DND-41 (cell line): ENCODE measurements around the gene CTRB1.
"Not testable (repeated sequence)": the region's sequence is repeated elsewhere in the genome, so short reads cannot be mapped to it uniquely, and the experiment has no call there.

Experiments used
- ATAC-seq: fragments of 200-7000 bp; cut with Tn5 transposase; 3 replicates; pipeline ENCODE4 v1.9.1; 2021; ENCODE audit warnings: low read depth; ENCODE audit not compliant: insufficient read depth
- DNase-seq: peaks from one replicate; pipeline ENCODE4 v3.0.0-alpha.2; 2020
- H2AFZ ChIP-seq: 2 replicates; pipeline ENCODE4 v1.6.0; 2012; ENCODE audit warnings: low read depth, low read length
- H3K27ac ChIP-seq: 2 replicates; pipeline ENCODE4 v1.5.1; 2012; ENCODE audit warnings: low read length, inconsistent platforms
- H3K27me3 ChIP-seq: fragments of 200-600 bp; sonication (generic); 2 replicates; pipeline ENCODE4 v1.6.0; 2012; ENCODE audit warnings: low read length, mild to moderate bottlenecking, inconsistent platforms; ENCODE audit not compliant: insufficient read depth, poor library complexity
- H3K36me3 ChIP-seq: 2 replicates; pipeline ENCODE4 v1.5.1; 2012; ENCODE audit warnings: low read length, inconsistent platforms; ENCODE audit not compliant: insufficient read depth
- H3K4me1 ChIP-seq: 2 replicates; pipeline ENCODE4 v1.5.1; 2012; ENCODE audit warnings: mild to moderate bottlenecking, low read length; ENCODE audit not compliant: insufficient read depth
- H3K4me2 ChIP-seq: 2 replicates; pipeline ENCODE4 v1.6.0; 2012; ENCODE audit warnings: mild to moderate bottlenecking, moderate library complexity, low read length, inconsistent platforms; ENCODE audit not compliant: insufficient read depth
- H3K4me3 ChIP-seq, 2 experiments: fragments of 200-600 bp in 1 of 2; shearing (Covaris generic) in 1 of 2; 2 replicates each; pipeline ENCODE4 v1.5.1; 2012 to 2016; ENCODE audit warnings: inconsistent platforms in 2 of 2, low read length in 2 of 2, mild to moderate bottlenecking in 2 of 2, low read depth in 1 of 2, moderate library complexity in 1 of 2
- H3K79me2 ChIP-seq: 2 replicates; pipeline ENCODE4 v1.6.0; 2012; ENCODE audit warnings: low read length, inconsistent platforms; ENCODE audit not compliant: insufficient read depth
- H3K9ac ChIP-seq: 2 replicates; pipeline ENCODE4 v1.6.0; 2012; ENCODE audit warnings: low read depth, mild to moderate bottlenecking, inconsistent platforms, low read length, moderate library complexity
- H3K9me3 ChIP-seq: 2 replicates; pipeline ENCODE4 v1.5.1; 2012; ENCODE audit warnings: low read length, moderate library complexity, mild to moderate bottlenecking, inconsistent platforms; ENCODE audit not compliant: insufficient read depth, severe bottlenecking
- H4K20me1 ChIP-seq: 2 replicates; pipeline ENCODE4 v1.6.0; 2012; ENCODE audit warnings: low read length; ENCODE audit not compliant: insufficient read depth
- CTCF ChIP-seq: IDR thresholded peaks from 2 replicates; pipeline ENCODE4 v1.5.1; 2012; ENCODE audit warnings: borderline replicate concordance, low read length, moderate library complexity, mild to moderate bottlenecking; ENCODE audit not compliant: poor library complexity, severe bottlenecking; ENCODE audit errors: extremely low read depth
- EZH2 ChIP-seq: IDR thresholded peaks from 3 replicates; pipeline ENCODE4 v1.6.1; 2012; ENCODE audit warnings: borderline replicate concordance, low read depth, mild to moderate bottlenecking, moderate library complexity, low read length, inconsistent platforms; ENCODE audit not compliant: severe bottlenecking

The CTRB1 gene

GRCh38 chr16:75203096-75203495 lies 15.7 kb upstream of the CTRB1 start:
- no peak for ATAC-seq
- H3K27me3 ChIP-seq, result no peaks in the 10 kb centered on the region

GRCh38 chr16:75203667-75204409 lies 14.9 kb upstream of the CTRB1 start:
- H4K20me1 ChIP-seq, result no peaks in the 10 kb centered on the region
- no peak for TF ChIP-seq EZH2
- no peak for TF ChIP-seq CTCF

More at GRCh38 chr16:75203096-75203495, 15.7 kb upstream of the CTRB1 start:
- Histone ChIP-seq H3K9ac (no peak overlapping the region), H3K36me3 (no peaks in the 10 kb centered on the region), H2AFZ (no peak overlapping the region), H3K4me1 (peaks cover 4% of the 10 kb centered on the region), H3K4me2 (no peak overlapping the region), H3K79me2 (no peaks in the 10 kb centered on the region), H3K4me3 (no peak overlapping the region), H3K27ac (no peak overlapping the region), H4K20me1 (no peaks in the 10 kb centered on the region), H3K9me3 (no peaks in the 10 kb centered on the region)
- TF ChIP-seq CTCF (no peak), EZH2 (no peak)
- no peak for DNase-seq

GRCh38 chr16:75204410-75204758 lies 14.4 kb upstream of the CTRB1 start:
- Histone ChIP-seq H4K20me1 (no peaks in the 10 kb centered on the region), H3K79me2 (no peaks in the 10 kb centered on the region), H3K4me2 (no peak overlapping the region), H3K36me3 (no peaks in the 10 kb centered on the region), H3K4me3 (no peak overlapping the region), H3K9ac (no peak overlapping the region), H3K27me3 (no peaks in the 10 kb centered on the region), H2AFZ (no peak overlapping the region), H3K27ac (no peak overlapping the region), H3K9me3 (no peaks in the 10 kb centered on the region), H3K4me1 (peaks cover 3% of the 10 kb centered on the region)
- ATAC-seq (no peak), DNase-seq (no peak)
- TF ChIP-seq CTCF (no peak), EZH2 (no peak)

More at GRCh38 chr16:75203667-75204409, 14.9 kb upstream of the CTRB1 start:
- Histone ChIP-seq H3K79me2 (no peaks in the 10 kb centered on the region), H3K4me3 (no peak overlapping the region), H3K27me3 (no peaks in the 10 kb centered on the region), H3K4me1 (peaks cover 4% of the 10 kb centered on the region), H3K4me2 (no peak overlapping the region), H3K9ac (no peak overlapping the region), H3K36me3 (no peaks in the 10 kb centered on the region), H3K9me3 (no peaks in the 10 kb centered on the region), H2AFZ (no peak overlapping the region), H3K27ac (no peak overlapping the region)
- DNase-seq, result no peak
- ATAC-seq, result no peak

GRCh38 chr16:75204905-75205304 lies 13.9 kb upstream of the CTRB1 start:
- H2AFZ ChIP-seq, H3K9me3 ChIP-seq, H3K4me1 ChIP-seq, H3K36me3 ChIP-seq, H3K9ac ChIP-seq, H3K4me3 ChIP-seq, H3K79me2 ChIP-seq, H3K4me2 ChIP-seq, H3K27ac ChIP-seq, DNase-seq, ATAC-seq, H4K20me1 ChIP-seq, H3K27me3 ChIP-seq: not testable (repeated sequence)

- H3K79me2 ChIP-seq, H3K9ac ChIP-seq, H2AFZ ChIP-seq, H4K20me1 ChIP-seq, H3K9me3 ChIP-seq, DNase-seq, ATAC-seq, H3K4me3 ChIP-seq, H3K27ac ChIP-seq, H3K4me1 ChIP-seq, H3K4me2 ChIP-seq, H3K27me3 ChIP-seq, H3K36me3 ChIP-seq: not testable (repeated sequence)
Observed at GRCh38 chr16:75205438-75205837, 13.3 kb upstream of the CTRB1 start.

- not testable (repeated sequence) for H2AFZ ChIP-seq, DNase-seq, H3K27me3 ChIP-seq, ATAC-seq, H3K9ac ChIP-seq, H3K79me2 ChIP-seq, H3K27ac ChIP-seq, H3K4me1 ChIP-seq, H3K4me2 ChIP-seq, H3K9me3 ChIP-seq, H3K4me3 ChIP-seq, H3K36me3 ChIP-seq, H4K20me1 ChIP-seq
Observed at GRCh38 chr16:75205961-75206748, 12.6 kb upstream of the CTRB1 start.
